NCI-H187 (cell line): ENCODE measurements around the gene NCKAP5.

Source experiments
- DNase-seq, 2 experiments: peaks; one replicate each; lab custom pipeline; 2025; lab: John Stamatoyannopoulos, UW

The NCKAP5 gene

DNA sequence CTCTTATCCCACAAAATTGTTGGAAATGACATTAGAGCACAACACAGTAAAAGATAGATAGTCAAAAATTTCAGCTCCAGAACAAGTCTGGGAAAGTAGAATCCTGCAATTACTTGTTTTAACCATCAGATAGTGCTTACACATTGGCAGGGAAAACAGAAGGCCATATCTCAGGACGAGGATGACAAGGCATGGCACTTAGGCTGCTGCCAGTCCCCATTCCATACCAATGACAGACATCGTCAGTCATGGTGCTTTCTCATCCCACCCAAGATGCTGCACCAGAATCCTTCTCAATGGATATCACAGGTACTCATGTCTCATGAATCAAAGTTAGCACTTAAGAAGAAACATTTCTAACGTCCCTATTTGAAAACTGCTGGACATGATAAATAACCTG lies 187.3 kb downstream of the NCKAP5 start:
- DNase-seq = no peak

DNA sequence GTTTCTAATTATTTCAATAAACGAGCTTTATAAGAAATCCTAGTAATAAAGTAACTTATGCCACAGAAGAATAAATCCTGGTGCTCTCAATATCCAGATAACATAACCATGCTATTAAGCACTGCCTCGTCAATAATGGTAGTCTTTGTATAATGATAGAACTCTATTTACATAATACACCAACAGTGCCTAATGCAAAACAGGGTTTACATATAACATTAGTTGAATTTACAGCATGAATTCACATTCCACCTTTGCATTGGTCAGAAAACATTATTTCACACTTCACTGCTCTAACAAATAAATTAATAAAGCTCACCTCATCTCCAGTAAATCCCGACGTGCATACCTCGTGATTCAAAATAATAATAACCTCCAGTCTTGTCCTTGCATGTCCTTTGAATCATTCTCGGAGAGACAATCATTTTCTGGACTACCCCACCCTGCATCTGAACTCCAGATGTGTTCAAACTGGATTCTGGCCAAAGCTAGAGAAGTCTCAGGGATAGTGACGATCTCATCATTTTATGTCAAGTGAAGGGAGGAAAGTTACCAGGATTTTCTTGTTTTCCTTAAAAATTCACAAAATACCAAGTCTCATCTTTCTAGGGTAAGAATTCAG lies 189.2 kb downstream of the NCKAP5 start:
- DNase-seq = no peak

DNA sequence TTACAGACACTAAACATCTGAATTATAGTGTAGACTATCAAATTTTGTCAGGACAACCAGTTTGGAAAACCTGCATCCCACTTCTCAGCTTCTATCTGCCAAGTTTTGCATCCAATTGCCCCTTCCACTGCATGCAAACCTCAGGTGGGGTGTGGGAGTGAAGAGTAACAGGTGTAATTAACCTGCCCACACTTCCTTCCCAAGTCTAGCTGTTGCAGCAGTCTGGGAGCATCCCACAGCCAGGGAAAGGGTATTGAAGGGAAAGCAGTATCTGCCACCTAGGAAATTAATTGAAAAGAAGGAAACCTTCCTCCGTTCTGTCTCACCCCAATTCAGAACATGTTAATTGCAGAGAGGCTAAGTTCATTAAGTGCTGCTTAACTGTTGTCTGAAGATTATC lies 189.9 kb downstream of the NCKAP5 start:
- no peak for DNase-seq

DNA sequence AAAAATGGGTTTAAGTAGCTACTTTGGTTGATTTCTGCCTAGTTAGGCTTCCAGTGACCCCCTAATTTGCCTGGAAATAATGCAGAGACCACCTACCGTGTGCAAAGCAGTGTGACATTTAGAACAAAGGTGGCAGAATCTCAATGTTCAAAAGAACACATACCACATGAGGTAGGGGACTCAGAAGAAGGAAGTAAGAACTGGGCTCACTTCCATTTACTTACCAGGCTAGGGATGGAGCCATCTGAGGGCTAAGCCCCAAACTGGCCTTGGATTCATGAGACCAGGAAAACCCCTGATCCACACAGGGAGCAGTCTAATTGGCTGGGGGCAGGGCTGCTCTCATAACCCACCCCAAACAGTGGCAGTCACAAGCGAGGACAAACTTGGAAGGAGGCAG lies 190.7 kb downstream of the NCKAP5 start:
- DNase-seq = no peak

DNA sequence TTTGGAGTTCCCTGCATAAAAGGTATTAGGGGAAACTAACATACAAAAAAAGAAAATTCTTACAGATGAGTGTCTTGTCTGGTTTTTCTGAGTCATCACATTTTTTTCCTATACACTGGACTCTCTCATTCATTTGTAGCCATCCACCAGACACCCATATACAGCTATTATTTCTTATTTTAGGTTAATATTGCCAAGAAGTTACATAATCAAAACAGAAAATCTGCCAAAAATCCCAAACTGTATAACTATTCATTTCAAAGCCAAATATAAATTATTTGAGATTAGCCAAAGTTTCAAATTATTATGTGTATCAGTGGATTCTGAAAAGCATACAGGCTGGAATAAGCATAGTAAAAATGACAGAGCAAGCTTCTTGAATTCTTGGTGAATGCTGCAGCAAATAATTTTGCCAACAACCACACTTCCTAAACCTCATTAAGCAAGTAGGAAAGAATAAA lies 191.2 kb downstream of the NCKAP5 start:
- no peak for DNase-seq

DNA sequence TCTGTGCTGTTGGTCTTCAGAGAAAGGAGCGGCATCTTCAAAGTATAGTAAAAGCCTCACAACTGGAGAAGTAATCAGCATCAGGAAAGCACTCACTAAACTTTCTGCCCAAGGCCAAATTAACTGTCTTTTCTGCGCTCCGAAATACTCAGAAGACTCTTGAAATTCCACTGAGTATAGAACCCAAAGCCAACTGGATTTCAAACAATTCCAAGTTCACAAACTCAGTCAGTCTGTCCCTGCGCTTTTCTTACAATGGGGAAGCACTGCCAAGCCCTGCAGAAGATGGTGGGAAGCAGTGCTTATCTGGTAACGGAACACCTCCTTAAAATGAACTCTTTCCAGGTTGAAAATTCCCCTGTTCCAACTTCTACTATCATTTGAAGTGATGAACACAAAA lies 193.5 kb downstream of the NCKAP5 start:
- DNase-seq = no peak

DNA sequence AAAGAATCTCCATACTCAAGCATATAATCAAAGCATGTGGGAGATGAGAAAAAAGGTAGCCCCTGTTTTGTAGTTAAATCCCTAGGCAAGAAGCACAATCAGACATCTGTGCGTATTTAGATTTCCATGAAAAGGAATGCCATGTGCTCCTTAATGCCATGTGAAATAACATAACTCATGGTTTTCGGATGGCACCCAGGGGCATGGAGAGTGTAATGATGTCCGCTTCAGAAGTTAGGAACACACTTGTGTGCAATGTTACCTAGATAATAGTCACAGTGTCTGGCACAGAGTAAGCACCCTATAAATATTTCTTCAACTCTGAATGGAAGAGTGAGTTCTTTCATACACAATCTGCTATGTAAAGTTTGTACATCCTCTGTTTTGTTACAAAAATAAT lies 197.0 kb downstream of the NCKAP5 start:
- DNase-seq = no peak

DNA sequence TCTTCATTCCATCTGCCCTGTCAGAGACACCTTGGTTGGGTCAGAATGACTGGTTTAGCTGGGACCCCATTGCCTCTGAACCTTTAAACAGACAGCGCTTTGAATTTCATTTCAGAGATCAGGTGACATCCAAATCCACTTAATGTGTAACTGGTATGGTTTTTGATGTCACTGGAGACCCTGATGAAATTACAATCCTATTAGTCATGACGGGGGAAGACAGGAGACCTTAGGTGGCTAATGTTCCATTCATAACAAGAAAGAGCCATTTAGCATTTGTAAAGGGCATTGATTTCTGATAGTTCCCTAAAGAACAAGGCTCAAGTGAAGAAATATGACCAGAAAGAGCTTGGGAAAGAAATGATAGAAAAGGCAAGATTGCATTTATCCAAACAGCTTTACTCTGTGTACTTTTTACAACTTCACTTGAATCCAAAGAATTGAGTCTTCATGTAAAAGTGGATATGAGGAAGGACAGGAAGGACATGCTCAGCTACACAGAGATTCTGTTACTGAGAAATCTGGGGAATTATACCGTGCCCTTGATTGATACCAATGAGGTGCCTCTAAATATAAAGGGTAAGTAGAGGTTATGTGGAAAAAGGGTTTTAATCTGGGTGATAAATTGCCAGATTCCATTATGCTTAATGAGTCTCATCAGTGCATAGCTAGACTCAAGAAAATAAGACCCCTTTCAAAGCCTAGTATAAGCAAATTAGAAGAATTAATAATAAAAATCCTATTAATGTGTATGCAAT lies 198.2 kb downstream of the NCKAP5 start:
- no peak for DNase-seq

DNA sequence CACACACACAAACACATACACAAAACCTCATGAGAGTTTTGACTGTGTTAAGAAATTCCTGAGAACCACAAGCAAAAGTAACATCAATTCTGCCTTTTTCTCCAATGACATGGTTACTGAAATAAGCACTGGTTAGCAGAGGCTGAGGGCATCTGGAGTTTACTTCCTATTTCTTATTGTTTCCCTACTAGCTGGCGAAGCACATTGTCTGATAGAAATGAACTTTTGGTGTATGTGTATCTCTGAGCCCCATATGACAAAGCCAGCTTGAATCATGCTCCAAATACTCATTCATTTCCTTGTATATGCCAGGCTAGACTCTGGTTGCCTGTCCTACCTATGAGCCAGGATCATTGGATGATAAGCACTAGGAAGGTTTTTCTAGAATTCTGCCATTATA lies 203.1 kb downstream of the NCKAP5 start:
- DNase-seq = no peak

DNA sequence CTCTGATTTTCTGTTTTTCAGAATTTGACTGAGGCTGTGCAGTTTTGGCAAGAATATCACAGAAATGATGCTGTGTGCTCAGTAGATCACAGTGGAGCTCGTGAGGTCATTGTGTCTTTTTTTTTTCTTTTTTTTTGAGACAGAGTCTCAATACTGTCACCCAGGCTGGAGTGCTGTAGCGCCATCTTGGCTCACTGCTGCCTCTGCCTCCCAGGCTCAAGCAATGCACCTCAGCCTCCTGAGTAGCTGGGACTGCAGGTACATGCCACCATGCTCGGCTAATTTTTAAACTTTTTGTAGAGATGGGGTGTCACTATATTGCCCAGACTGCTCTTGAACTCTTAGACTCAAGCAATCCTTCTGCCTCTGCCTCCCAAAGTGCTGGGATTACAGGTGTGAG lies 203.6 kb downstream of the NCKAP5 start:
- no peak for DNase-seq

DNA sequence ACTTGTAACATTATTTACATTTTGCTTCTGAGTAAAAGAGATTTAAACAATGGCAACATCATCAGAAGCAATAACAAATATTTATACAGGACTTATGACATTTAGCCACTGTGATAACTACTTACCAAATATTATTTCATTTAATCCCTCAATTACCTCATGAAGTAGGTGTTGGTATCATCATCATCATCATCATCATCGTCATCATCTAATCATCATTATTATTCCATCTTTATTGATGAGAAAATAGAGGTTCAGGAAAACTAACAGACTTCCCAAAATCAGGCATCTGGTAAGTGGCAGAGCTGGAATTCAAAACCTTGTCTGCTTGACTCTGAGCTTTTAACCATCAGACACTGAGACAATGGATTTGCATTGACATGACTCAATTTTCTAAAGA lies 204.4 kb downstream of the NCKAP5 start:
- no peak for DNase-seq

DNA sequence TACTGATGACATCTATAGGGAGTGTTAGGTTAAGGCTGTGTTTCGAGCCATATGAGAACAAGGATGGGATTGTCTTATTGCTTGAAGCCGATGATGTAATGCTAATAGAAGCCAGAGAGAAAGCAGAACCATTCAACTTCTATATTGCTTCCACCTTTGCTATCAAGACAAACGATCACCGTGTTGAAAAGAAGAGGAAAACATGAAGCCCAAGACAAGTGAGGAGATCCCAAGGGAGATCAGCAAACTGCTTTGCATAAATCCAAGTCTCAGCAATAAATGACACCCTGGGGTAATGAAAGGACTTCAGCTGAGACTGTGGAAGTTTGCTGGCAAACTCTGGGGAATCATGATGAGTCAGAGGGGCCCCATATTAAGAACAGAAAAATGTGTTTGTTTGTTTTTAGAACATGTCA lies 206.2 kb downstream of the NCKAP5 start:
- DNase-seq = no peak

DNA sequence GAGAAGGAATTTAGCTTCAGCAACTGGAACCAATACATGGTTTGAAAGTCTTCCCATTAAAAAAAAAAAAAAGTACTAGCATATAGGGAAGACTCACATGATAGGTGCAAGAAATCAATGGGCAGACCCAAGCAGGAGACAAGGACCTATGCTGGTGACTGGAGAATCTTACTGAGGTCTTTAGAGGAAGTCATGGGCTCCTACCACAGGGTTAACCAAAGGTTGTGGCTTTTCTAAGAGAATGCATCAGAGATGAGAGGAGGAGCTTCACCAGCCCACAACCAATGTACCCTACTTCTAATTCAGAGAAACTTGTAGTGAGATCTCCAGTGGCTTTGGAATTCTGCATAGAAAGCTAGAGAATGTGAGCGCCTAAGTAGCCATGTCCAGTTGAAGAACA lies 207.4 kb downstream of the NCKAP5 start:
- no peak for DNase-seq

DNA sequence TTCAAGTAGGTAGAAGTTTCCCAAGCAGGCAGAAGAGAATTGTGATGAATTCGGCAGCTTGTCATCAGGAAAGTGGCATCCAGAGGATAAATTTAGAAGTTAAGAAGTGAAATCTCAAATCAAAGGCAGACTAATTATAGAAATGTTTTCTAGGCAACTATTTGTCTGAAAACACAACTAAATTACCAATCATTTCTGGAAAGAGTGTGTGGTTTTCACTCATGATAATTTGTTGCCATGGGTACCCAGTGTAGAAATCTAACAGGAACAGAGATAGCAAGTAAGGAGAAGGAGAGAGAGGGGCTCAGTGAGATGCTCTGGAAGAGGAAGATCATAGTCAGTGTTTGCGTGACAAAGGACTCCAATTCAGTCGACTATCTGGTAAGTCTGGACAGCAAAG lies 208.1 kb downstream of the NCKAP5 start:
- DNase-seq = no peak

DNA sequence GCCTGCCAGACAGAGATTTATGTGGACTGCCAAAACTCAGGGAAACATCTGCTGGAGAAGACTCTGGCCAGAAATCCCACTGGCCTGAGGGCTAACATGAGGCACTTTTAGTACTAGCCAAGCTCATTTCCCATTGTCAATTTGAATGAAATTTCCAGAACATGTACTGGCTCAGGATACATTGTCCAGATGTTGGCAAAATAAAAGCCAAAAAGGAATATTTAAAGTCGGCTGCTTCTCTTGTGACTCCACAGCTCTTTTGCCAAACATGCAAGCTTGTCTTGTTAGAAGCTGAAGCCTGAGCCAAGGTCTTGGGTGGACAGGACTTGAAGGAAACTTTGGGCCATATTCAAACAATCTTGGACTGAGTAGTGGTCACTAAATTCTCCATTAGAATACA lies 215.5 kb downstream of the NCKAP5 start:
- no peak for DNase-seq

DNA sequence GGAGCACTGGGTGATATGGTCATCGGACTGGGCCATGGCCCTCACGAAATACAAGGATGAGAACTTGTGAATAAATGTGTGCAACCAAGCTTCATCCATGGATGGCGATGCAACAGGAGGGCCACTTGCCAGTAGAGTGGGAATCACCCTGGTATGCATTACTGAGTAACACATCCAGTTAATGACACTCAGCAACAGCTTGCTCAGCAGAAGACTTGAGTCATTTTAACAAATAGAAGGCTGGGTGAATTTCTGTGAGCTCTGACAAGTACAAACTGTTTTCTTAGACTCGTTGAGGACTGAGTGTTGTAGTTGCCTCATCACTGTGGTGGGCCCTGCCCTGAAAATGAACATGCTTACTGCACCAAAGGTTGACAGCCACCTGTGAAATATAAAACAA lies 221.6 kb downstream of the NCKAP5 start:
- no peak for DNase-seq

DNA sequence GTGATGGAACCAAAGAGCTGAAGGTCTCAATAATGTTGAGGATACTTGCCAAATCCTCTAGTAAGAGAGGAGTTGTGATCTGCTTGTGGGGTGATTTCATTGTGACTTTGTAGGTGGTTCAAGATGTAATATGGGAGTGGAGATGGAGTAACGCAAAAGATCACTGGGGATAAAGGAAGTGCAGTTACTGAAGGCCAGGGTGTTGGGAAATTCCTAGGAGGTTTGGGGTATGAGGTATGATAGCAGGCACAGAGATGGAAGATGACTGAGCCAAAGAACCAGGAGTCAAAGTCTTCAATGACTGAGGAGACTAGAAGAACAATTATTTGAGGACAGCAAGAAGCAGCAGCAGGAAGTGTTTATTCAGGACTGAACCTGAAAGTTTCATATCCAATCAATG lies 222.6 kb downstream of the NCKAP5 start:
- DNase-seq = no peak

DNA sequence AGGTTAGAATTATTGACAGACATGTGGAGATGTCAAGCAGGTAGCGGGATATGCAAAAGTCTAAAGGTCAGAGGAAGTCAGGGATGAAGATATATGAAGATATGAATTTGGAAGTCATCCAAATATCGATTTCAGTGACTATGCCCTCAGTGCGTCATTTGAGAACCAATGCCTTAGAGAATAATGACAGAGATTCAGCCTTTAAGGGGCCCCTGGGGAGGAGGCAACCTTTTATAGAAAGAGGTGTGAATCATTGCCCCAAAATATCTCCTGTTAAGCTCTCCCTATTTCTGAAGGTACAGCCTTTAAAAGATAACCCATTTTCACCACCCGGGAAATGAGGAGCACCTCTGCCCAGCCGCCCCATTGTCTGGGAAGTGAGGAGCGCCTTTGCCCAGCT lies 223.4 kb downstream of the NCKAP5 start:
- DNase-seq = no peak

DNA sequence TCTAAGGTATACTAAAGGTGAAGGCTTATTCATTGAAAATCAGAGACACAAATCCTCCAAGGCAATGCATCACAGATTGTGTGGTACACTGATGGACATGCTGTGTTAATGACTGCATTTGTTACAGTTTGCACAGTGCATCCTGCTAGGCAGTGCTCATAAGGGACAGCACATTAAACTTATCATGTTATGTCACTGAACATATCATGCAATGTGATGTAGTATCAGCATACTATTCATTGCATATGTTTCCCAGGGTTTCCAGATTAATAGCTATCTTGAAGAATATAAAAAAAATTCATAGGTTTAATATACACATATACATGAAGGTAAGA lies 225.3 kb downstream of the NCKAP5 start:
- DNase-seq = no peak

DNA sequence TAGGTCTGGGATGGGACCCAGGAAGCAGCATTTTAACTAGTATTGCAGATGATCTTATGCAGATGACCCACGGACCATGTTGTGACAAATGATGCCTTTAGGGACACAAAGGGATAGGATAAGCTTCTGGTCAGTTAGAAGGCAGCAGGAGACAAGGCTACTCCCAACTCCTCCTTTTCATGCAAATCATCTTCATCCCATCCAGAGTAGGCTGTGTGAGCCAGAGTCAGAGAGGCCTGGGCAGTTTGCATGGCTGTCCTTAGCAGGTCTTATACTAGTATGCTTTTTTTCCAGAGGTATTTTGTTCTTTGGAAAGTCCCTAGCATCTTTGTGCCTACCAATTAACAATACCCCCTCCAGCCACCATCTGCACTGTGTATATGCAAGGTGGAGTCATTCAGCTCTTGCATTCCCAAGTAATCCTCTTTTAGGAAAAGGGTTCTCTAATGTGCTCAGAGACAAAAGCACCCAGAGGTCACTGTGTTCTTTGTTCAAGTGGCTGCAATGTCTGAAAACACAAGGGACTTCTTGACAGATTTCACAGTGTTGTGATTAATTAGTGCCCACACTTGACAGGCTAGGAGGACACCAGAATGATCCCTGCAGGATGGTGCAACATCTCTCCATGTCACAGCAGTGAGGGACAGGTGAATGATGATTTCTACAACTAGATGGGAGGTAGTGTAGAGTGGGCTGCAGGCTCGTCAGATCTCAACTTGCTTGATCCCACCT lies 225.8 kb downstream of the NCKAP5 start:
- no peak for DNase-seq

DNA sequence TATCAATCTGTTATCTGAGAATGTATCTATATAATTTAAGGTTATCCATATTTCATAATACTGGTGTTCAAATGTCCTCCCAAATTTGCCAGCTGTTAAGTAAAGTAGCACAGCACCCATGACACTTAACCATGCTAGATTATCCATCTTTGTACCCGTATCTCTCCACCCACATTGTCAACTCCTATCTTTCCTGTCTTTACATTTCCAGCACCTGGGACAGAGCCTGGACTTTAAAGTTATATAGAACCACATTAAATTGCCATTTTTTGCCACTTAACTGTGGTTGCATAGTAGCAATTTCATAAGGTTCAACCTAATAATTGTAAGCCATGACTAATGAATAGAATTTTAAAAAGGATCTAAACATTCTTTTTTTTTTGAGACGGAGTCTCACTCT lies 226.7 kb downstream of the NCKAP5 start:
- no peak for DNase-seq

DNA sequence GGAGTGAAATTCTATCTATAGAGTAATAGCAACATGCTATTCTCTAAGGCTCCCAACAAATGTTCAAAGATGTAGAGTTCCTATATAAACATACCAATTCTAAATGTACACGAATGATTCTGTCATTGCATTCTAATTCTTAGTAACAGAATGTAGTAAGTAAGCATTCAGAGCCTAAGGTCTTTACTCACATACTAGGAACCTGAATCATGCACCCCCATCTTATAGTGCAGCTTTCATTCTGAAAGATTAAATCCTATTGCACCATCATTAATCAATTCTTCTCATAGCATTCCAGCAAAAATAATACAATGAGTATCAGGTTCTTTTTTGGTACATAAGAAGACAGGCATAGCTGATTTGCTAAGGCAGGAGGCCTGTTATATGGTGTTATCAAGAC lies 230.0 kb downstream of the NCKAP5 start:
- DNase-seq = no peak

DNA sequence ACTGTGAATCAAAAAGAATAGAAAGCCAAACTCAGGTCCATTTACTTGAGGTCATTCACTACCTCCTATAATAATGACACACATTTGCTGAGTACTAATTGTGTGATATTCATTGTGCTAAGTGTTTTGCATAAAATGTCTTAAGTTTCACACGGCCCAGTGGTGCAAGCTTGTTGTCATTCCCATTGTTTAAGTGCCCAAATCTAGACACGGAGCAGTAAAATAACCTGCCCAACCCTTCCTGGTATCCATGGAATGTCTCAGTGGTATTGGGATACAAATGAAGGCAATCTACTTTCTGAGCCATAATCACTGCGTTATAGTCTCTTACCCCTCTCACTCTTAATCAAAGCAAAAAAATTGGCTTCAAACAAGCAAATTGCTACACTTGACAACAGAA lies 233.3 kb downstream of the NCKAP5 start:
- DNase-seq = no peak
